ENCODE data around the gene LCP2.

DNA sequence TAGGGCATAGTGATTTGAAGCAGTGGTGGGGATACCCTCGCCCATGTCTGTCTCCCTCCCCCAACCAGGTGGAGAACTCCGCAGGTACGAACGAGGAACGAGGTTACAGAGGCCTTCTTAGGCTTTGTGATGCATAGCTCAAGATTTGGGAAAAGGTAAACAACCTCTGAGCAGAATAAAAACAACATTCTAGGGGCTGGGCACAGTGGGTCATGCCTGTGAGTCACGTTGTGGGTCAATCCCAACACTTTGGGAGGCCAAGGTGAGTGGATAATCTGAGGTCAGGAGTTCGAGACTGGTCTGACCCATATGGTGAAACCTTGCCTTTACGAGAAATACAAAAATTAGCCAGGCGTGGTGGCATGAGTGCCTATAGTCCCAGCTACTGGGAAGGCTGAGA, 3.6 kb upstream of the LCP2 start:
- TF ChIP-seq, protein P1, sequence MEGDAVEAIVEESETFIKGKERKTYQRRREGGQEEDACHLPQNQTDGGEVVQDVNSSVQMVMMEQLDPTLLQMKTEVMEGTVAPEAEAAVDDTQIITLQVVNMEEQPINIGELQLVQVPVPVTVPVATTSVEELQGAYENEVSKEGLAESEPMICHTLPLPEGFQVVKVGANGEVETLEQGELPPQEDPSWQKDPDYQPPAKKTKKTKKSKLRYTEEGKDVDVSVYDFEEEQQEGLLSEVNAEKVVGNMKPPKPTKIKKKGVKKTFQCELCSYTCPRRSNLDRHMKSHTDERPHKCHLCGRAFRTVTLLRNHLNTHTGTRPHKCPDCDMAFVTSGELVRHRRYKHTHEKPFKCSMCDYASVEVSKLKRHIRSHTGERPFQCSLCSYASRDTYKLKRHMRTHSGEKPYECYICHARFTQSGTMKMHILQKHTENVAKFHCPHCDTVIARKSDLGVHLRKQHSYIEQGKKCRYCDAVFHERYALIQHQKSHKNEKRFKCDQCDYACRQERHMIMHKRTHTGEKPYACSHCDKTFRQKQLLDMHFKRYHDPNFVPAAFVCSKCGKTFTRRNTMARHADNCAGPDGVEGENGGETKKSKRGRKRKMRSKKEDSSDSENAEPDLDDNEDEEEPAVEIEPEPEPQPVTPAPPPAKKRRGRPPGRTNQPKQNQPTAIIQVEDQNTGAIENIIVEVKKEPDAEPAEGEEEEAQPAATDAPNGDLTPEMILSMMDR (IDR thresholded peaks at IDR 0.05; ENCODE audit: extremely low read depth in 1 of 2, insufficient read depth in 1 of 2, low read depth in 1 of 2, low read length in 2 of 2) = no peak
- TF ChIP-seq POLR2AphosphoS5 (IDR thresholded peaks at IDR 0.05; ENCODE audit: insufficient read depth, low read depth, low read length) (no peak), FOS (IDR thresholded peaks at IDR 0.05; ENCODE audit: borderline replicate concordance, insufficient read depth, low read length) (no peak), EZH2 (IDR thresholded peaks at IDR 0.05; ENCODE audit: borderline replicate concordance, low read depth, low read length, severe bottlenecking) (no peak), POLR2A (IDR thresholded peaks at IDR 0.05; ENCODE audit: low read depth, low read length) (no peak), MYC (IDR thresholded peaks at IDR 0.05; ENCODE audit: low read depth, low read length) (no peak), JUN (IDR thresholded peaks at IDR 0.05; ENCODE audit: borderline replicate concordance, insufficient read depth, insufficient read length, low read depth) (no peak), GATA2 (IDR thresholded peaks at IDR 0.05; ENCODE audit: insufficient read depth, insufficient read length, low read depth, low read length) (no peak)
- TF ChIP-seq, protein P2, sequence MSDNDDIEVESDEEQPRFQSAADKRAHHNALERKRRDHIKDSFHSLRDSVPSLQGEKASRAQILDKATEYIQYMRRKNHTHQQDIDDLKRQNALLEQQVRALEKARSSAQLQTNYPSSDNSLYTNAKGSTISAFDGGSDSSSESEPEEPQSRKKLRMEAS (IDR thresholded peaks at IDR 0.05; ENCODE audit: insufficient read depth, insufficient read length) = no peak

All from endothelial cell of umbilical vein (primary cell).